Neural progenitor cell (in vitro differentiated cells): ENCODE data around the gene DLG2. TPM values are rescaled to one million over a fixed set of nuclear protein-coding genes. Genes with fewer than 3 reads are reported as not detected.

ENCODE experiments used
- DNase-seq: peaks from one replicate; pipeline ENCODE4 v3.0.0-alpha.2; 2016; ENCODE audit warnings: low spot score
- H2AFZ ChIP-seq: fragments of 200-600 bp; sonication (generic); replicated peaks from 2 replicates; pipeline ENCODE4 v1.6.1; 2016; ENCODE audit warnings: antibody characterized with exemption
- H3F3A ChIP-seq: fragments of 200-600 bp; sonication (generic); 2 replicates; pipeline ENCODE4 v1.6.1; 2016; ENCODE audit warnings: antibody characterized with exemption, low read depth
- H3K27ac ChIP-seq: fragments of 200-600 bp; sonication (generic); 2 replicates; pipeline ENCODE4 v1.5.1; 2016; ENCODE audit warnings: mild to moderate bottlenecking
- H3K27me3 ChIP-seq: fragments of 200-600 bp; sonication (generic); 2 replicates; pipeline ENCODE4 v1.6.1; 2016; ENCODE audit warnings: mild to moderate bottlenecking, moderate library complexity
- H3K36me3 ChIP-seq: fragments of 200-600 bp; sonication (generic); 2 replicates; pipeline ENCODE4 v1.5.1; 2016
- H3K4me1 ChIP-seq: fragments of 200-600 bp; sonication (generic); 2 replicates; pipeline ENCODE4 v1.6.1; 2016; ENCODE audit warnings: mixed run types
- H3K4me2 ChIP-seq: fragments of 200-600 bp; sonication (generic); 2 replicates; pipeline ENCODE4 v1.6.1; 2016
- H3K4me3 ChIP-seq: fragments of 200-600 bp; sonication (generic); 2 replicates; pipeline ENCODE4 v1.5.1; 2016
- H3K79me2 ChIP-seq: fragments of 200-600 bp; sonication (generic); 2 replicates; pipeline ENCODE4 v1.6.1; 2016; ENCODE audit warnings: low read depth
- H3K9ac ChIP-seq: fragments of 200-600 bp; sonication (generic); 2 replicates; pipeline ENCODE4 v1.6.1; 2016
- H3K9me3 ChIP-seq: fragments of 200-600 bp; sonication (generic); 2 replicates; pipeline ENCODE4 v1.5.1; 2016; ENCODE audit warnings: low read depth
- H4K20me1 ChIP-seq: fragments of 200-600 bp; sonication (generic); 2 replicates; pipeline ENCODE4 v1.6.1; 2016; ENCODE audit warnings: low read depth
- H3K27ac Mint-ChIP-seq: 3 replicates; pipeline ENCODE4 v1.8.0; 2021; ENCODE audit warnings: mixed read lengths
- H3K27me3 Mint-ChIP-seq: 2 replicates; pipeline ENCODE4 v1.8.0; 2022; ENCODE audit warnings: low read depth, mild to moderate bottlenecking, inconsistent platforms, moderate library complexity, mixed read lengths; ENCODE audit not compliant: insufficient read depth
- H3K36me3 Mint-ChIP-seq: 3 replicates; pipeline ENCODE4 v1.8.0; 2021; ENCODE audit warnings: mixed read lengths
- H3K4me1 Mint-ChIP-seq: 3 replicates; pipeline ENCODE4 v1.8.0; 2021; ENCODE audit warnings: mixed read lengths
- H3K4me3 Mint-ChIP-seq: 3 replicates; pipeline ENCODE4 v1.8.0; 2021; ENCODE audit warnings: mild to moderate bottlenecking, moderate library complexity, mixed read lengths
- H3K9me3 Mint-ChIP-seq: 3 replicates; pipeline ENCODE4 v1.8.0; 2020; ENCODE audit warnings: mixed read lengths
- EZH2 ChIP-seq: fragments of 200-600 bp; sonication (generic); IDR thresholded peaks from 2 replicates; pipeline ENCODE4 v1.6.1; 2017; ENCODE audit warnings: antibody characterized with exemption, mild to moderate bottlenecking, moderate library complexity
- EZH2phosphoT487 ChIP-seq: fragments of 200-600 bp; sonication (generic); IDR thresholded peaks from 2 replicates; pipeline ENCODE4 v1.6.1; 2017; ENCODE audit warnings: antibody characterized with exemption
- total RNA-seq: library from RNA; depleted of rRNA; stranded (reverse); fragments of >200 nt; gene quantifications from 2 replicates; pipeline ENCODE4 v1.2.3, GENCODE V29; 2015; ENCODE audit warnings: low replicate concordance
- TF ChIP-seq, protein P1 (sequence below): fragments of 200-600 bp; sonication (generic); IDR thresholded peaks from 2 replicates; pipeline ENCODE4 v1.5.1; 2017; ENCODE audit warnings: antibody characterized with exemption, mild to moderate bottlenecking

Gene DLG2
- total RNA-seq, 1 donor from 2014 or later = 7.5 TPM

DNA sequence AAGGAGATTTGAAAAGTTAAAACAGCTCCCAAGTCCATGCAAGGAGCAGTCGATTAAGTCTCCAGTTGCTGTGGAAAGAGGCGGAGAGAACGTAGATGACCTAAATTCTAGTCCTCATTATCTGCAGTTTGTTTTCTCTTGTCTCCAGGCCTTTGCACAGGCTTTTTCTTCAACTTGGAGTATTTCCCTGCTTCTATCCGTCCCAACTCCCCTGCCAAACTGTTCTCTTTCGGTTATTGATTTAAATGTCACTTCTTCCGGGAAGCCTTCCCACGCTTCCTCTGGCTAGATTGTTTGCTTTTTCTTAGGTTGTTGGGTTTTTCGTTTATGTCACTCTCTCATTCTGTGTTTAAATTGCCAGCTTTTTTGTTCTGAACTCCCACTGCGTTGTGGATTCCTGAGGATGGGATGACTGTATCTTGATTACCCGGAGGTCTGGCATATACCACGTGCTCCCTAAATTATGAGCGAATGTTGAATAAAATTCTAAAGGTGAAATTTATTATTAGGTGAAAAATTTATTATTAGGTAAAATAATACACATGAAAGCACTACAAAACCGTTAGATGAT, 1.7 kb upstream of the DLG2 start:
- no peak overlapping the region for H3K27ac ChIP-seq
- Mint-ChIP-seq H3K27me3 (peaks cover 4% of the 10 kb centered on the region), H3K36me3 (no peaks in the 10 kb centered on the region), H3K9me3 (no peaks in the 10 kb centered on the region), H3K4me3 (peak overlapping the region; percentile 97), H3K27ac (peak overlapping the region; percentile 93), H3K4me1 (peaks cover 20% of the 10 kb centered on the region)
- peak; percentile 3 for DNase-seq
- peaks cover 11% of the 10 kb centered on the region for H3F3A ChIP-seq
- peaks cover 10% of the 10 kb centered on the region for H3K36me3 ChIP-seq
- no peaks in the 10 kb centered on the region for H3K27me3 ChIP-seq
- peak overlapping the region; percentile 82 for H3K4me3 ChIP-seq
- H3K4me1 ChIP-seq = peaks cover 22% of the 10 kb centered on the region
- peak overlapping the region; percentile 83 for H3K4me2 ChIP-seq
- H4K20me1 ChIP-seq = no peaks in the 10 kb centered on the region
- peaks cover 58% of the 10 kb centered on the region for H3K79me2 ChIP-seq
- peak overlapping the region; percentile 72 for H3K9ac ChIP-seq
- no peaks in the 10 kb centered on the region for H3K9me3 ChIP-seq
- H2AFZ ChIP-seq = peak overlapping the region; percentile 75
- no peak for TF ChIP-seq EZH2
- TF ChIP-seq, protein P1, sequence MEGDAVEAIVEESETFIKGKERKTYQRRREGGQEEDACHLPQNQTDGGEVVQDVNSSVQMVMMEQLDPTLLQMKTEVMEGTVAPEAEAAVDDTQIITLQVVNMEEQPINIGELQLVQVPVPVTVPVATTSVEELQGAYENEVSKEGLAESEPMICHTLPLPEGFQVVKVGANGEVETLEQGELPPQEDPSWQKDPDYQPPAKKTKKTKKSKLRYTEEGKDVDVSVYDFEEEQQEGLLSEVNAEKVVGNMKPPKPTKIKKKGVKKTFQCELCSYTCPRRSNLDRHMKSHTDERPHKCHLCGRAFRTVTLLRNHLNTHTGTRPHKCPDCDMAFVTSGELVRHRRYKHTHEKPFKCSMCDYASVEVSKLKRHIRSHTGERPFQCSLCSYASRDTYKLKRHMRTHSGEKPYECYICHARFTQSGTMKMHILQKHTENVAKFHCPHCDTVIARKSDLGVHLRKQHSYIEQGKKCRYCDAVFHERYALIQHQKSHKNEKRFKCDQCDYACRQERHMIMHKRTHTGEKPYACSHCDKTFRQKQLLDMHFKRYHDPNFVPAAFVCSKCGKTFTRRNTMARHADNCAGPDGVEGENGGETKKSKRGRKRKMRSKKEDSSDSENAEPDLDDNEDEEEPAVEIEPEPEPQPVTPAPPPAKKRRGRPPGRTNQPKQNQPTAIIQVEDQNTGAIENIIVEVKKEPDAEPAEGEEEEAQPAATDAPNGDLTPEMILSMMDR = no peak

DNA sequence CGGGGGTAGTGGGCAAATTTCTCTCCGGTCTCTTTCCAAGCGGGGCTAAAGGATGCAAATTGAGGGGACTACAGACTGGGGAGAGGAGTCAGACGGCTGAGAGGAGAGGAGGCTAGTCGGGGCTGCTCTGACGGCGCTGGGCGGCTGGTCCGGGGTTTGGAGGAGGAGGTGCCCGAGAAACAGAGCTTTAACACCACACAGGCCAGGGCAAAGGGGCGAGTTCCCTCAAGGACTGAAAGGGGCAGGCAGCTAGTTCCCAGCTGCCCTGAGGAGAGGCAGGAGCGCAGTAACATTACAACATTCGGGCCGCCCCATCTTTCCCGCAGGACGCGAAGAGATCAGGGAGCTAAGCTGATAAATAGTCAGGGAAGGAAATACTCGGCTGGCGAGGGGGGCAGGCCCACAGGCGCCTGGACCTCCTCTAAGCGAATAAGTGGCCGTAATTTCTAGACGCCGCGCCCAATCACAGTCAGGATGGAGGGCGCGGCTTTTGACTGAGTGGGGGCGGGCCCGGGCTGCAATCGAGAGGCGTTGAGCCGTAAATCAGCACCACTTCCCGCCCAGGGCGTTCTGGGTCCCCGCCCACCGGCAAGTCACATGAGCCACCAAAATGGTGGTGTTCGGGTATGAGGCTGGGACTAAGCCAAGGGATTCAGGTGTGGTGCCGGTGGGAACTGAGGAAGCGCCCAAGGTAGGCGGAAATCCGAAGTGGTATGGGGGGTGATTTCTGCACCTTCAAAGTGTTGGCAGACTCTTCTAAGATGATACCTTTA, 1.0 kb upstream of the DLG2 start, which contains the start of gene TMEM126B:
Gene TMEM126B, plus strand, starts transcription at position 596 of the 773 bp plus-strand sequence. Its CDS starts 15 bp downstream, at position 611.
- Histone ChIP-seq H3K4me3 (peak within 1 kb of the TSS; percentile 82), H3K9me3 (no peaks in the 10 kb centered on the region), H3K4me2 (peak within 1 kb of the TSS; percentile 83), H4K20me1 (no peaks in the 10 kb centered on the region), H3K9ac (peak within 1 kb of the TSS; percentile 72), H3F3A (peaks cover 11% of the 10 kb centered on the region), H3K36me3 (peaks cover 5% of the 10 kb centered on the region), H3K27ac (peak within 1 kb of the TSS; percentile 66), H3K79me2 (peaks cover 52% of the 10 kb centered on the region), H2AFZ (peak within 1 kb of the TSS; percentile 75), H3K27me3 (no peaks in the 10 kb centered on the region), H3K4me1 (peaks cover 22% of the 10 kb centered on the region)
- Mint-ChIP-seq H3K27ac (peak within 1 kb of the TSS; percentile 93), H3K4me1 (peaks cover 20% of the 10 kb centered on the region), H3K36me3 (no peaks in the 10 kb centered on the region), H3K9me3 (no peaks in the 10 kb centered on the region), H3K4me3 (peak within 1 kb of the TSS; percentile 97), H3K27me3 (peaks cover 4% of the 10 kb centered on the region)
- peak; percentile 99 for DNase-seq
- TF ChIP-seq EZH2phosphoT487 (no peak), EZH2 (no peak)
- TF ChIP-seq, protein P1 = no peak

DNA sequence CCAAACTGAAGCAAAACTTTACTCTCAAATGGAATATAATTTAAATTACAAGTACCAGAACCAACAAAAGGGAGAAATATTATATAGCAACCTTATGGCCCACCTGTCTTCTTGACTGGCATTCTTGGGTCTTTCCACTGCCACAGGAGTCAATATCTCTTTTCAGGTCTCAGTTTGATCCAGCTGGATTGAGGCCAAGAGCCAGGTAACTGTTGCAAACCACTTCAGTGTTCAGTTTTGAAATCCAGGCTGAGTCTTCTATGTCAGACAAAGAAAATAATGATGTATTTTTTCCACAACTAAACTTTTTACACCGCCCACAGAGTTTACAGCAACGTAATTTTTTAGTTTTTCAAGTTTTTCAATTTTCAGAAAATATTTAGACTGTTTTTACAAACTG, 648 bp downstream of the DLG2 start:
- no peak for TF ChIP-seq EZH2phosphoT487
- TF ChIP-seq EZH2 = no peak
- TF ChIP-seq, protein P1 = no peak
- Mint-ChIP-seq H3K27me3 (peaks cover 4% of the 10 kb centered on the region), H3K27ac (no peak overlapping the region), H3K4me3 (peak overlapping the region; percentile 97), H3K4me1 (peaks cover 20% of the 10 kb centered on the region), H3K36me3 (no peaks in the 10 kb centered on the region), H3K9me3 (no peaks in the 10 kb centered on the region)
- Histone ChIP-seq H3K36me3 (peaks cover under 1% of the 10 kb centered on the region), H3K27me3 (no peaks in the 10 kb centered on the region), H2AFZ (peak overlapping the region; percentile 74), H3K4me2 (peak overlapping the region; percentile 82), H4K20me1 (no peaks in the 10 kb centered on the region), H3K27ac (no peak overlapping the region), H3K79me2 (peaks cover 41% of the 10 kb centered on the region), H3K9me3 (no peaks in the 10 kb centered on the region), H3K9ac (no peak overlapping the region), H3F3A (peaks cover 11% of the 10 kb centered on the region), H3K4me3 (peak overlapping the region; percentile 82), H3K4me1 (peaks cover 22% of the 10 kb centered on the region)
- DNase-seq = no peak
